Hepatocyte (in vitro differentiated cells): ENCODE data around the gene RPS15.

ENCODE experiments used
- EZH2phosphoT487 ChIP-seq: fragments of 200-600 bp; sonication (generic); IDR thresholded peaks from one replicate; pipeline ENCODE4 v1.6.1; 2018; ENCODE audit warnings: antibody characterized with exemption, mild to moderate bottlenecking, low read depth, moderate library complexity; ENCODE audit not compliant: unreplicated experiment, severe bottlenecking
- TF ChIP-seq, protein P1 (sequence below): fragments of 200-600 bp; sonication (generic); IDR thresholded peaks from 2 replicates; pipeline ENCODE4 v1.5.1; 2016; ENCODE audit warnings: antibody characterized with exemption, mild to moderate bottlenecking; ENCODE audit not compliant: poor library complexity

GRCh38 chr19:1409204-1410005 is 28.8 kb upstream of the RPS15 start:
- TF ChIP-seq, protein P1, sequence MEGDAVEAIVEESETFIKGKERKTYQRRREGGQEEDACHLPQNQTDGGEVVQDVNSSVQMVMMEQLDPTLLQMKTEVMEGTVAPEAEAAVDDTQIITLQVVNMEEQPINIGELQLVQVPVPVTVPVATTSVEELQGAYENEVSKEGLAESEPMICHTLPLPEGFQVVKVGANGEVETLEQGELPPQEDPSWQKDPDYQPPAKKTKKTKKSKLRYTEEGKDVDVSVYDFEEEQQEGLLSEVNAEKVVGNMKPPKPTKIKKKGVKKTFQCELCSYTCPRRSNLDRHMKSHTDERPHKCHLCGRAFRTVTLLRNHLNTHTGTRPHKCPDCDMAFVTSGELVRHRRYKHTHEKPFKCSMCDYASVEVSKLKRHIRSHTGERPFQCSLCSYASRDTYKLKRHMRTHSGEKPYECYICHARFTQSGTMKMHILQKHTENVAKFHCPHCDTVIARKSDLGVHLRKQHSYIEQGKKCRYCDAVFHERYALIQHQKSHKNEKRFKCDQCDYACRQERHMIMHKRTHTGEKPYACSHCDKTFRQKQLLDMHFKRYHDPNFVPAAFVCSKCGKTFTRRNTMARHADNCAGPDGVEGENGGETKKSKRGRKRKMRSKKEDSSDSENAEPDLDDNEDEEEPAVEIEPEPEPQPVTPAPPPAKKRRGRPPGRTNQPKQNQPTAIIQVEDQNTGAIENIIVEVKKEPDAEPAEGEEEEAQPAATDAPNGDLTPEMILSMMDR: no peak
- no peak for TF ChIP-seq EZH2phosphoT487
